Activated CD8-positive, alpha-beta memory T cell treated with anti-CD3 and anti-CD28 coated beads, Interleukin-2, amount 10 ng/mL, durations not matched to agents 7 days and 5 days (primary cell): ENCODE data around the gene BCL11B. TPM values are rescaled to one million over a fixed set of nuclear protein-coding genes. Genes with fewer than 3 reads are reported as not detected.
"Not testable (repeated sequence)": the region's sequence is repeated elsewhere in the genome, so short reads cannot be mapped to it uniquely, and the experiment has no call there.

ENCODE experiments used
- ATAC-seq: fragments of 150-1000 bp; cut with Tn5 transposase; one replicate; pipeline ENCODE4 v1.10.0; 2021; ENCODE audit warnings: moderate library complexity
- CTCF ChIA-PET: fragments of 350-600 bp; sonication (Branson Sonifier 250); formaldehyde crosslinking; loops from one replicate; lab custom pipeline; 2021; ENCODE audit warnings: antibody characterized with exemption; lab: Charles Lee
- DNase-seq: peaks from one replicate; pipeline ENCODE4 v3.0.0-alpha.2; 2020
- H3K27ac Mint-ChIP-seq: one replicate; pipeline ENCODE4 v1.8.0; 2021; ENCODE audit warnings: mild to moderate bottlenecking, mixed read lengths
- H3K27me3 Mint-ChIP-seq: one replicate; pipeline ENCODE4 v1.8.0; 2021; ENCODE audit warnings: mixed read lengths
- H3K36me3 Mint-ChIP-seq: one replicate; pipeline ENCODE4 v1.8.0; 2021; ENCODE audit warnings: mild to moderate bottlenecking, mixed read lengths
- H3K4me1 Mint-ChIP-seq: one replicate; pipeline ENCODE4 v1.8.0; 2021; ENCODE audit warnings: mixed read lengths
- H3K4me3 Mint-ChIP-seq: one replicate; pipeline ENCODE4 v1.8.0; 2021; ENCODE audit warnings: mild to moderate bottlenecking, moderate library complexity, mixed read lengths
- H3K9me3 Mint-ChIP-seq: one replicate; pipeline ENCODE4 v1.8.0; 2022; ENCODE audit warnings: low read depth, mixed read lengths
- total RNA-seq, 2 experiments: library from RNA; stranded (reverse); gene quantifications; one replicate each; pipeline ENCODE4 v1.2.3, GENCODE V29; 2021

The BCL11B gene
- total RNA-seq, 2 experiments from 2014 or later, result 53.0 to 66.2 TPM

GRCh38 chr14:99188731-99189191, 83.2 kb downstream of the BCL11B start:
- Mint-ChIP-seq H3K36me3 (peaks cover 27% of the 10 kb centered on the region), H3K9me3 (no peaks in the 10 kb centered on the region), H3K4me3 (peak overlapping the region; percentile 71), H3K27me3 (no peaks in the 10 kb centered on the region), H3K4me1 (peaks cover 88% of the 10 kb centered on the region), H3K27ac (peak overlapping the region; percentile 94)
- ATAC-seq (peak; percentile 38), DNase-seq (peak; percentile 71)
- CTCF ChIA-PET, result interaction anchor here (0.6 to 4.0 kb wide), 20 partner anchors 10 to 338 kb away, joined by 3 to 58 read pairs (median 4); partner anchors contain the start of gene BCL11B

GRCh38 chr14:99187858-99188257, 84.1 kb downstream of the BCL11B start:
- no peak for DNase-seq
- ATAC-seq, result peak; percentile 11
- H3K9me3 Mint-ChIP-seq, result no peaks in the 10 kb centered on the region

GRCh38 chr14:99186956-99187690, 84.9 kb downstream of the BCL11B start:
- no peaks in the 10 kb centered on the region for H3K9me3 Mint-ChIP-seq
- ATAC-seq (no peak), DNase-seq (no peak)
- H3K36me3 Mint-ChIP-seq, result peaks cover 32% of the 10 kb centered on the region
- CTCF ChIA-PET, result interaction anchor here (0.7 to 4.0 kb wide), 5 partner anchors 9 to 79 kb away, joined by 3 to 58 read pairs (median 11); no protein-coding TSS in a partner anchor
- H3K27me3 Mint-ChIP-seq, result no peaks in the 10 kb centered on the region
- H3K4me1 Mint-ChIP-seq, result peaks cover 90% of the 10 kb centered on the region
- peak overlapping the region; percentile 94 for H3K27ac Mint-ChIP-seq
- H3K4me3 Mint-ChIP-seq, result peak overlapping the region; percentile 69

More at GRCh38 chr14:99187858-99188257, 84.1 kb downstream of the BCL11B start:
- H3K4me1 Mint-ChIP-seq, result peaks cover 88% of the 10 kb centered on the region
- peak overlapping the region; percentile 94 for H3K27ac Mint-ChIP-seq
- H3K36me3 Mint-ChIP-seq, result peaks cover 32% of the 10 kb centered on the region
- CTCF ChIA-PET, result interaction anchor here (1.1 to 4.0 kb wide), 5 partner anchors 9 to 78 kb away, joined by 3 to 58 read pairs (median 11); no protein-coding TSS in a partner anchor
- H3K4me3 Mint-ChIP-seq, result peak overlapping the region; percentile 69
- no peaks in the 10 kb centered on the region for H3K27me3 Mint-ChIP-seq

- ATAC-seq, H3K27me3 Mint-ChIP-seq, DNase-seq, H3K9me3 Mint-ChIP-seq, H3K4me3 Mint-ChIP-seq: not testable (repeated sequence)
- H3K4me1 Mint-ChIP-seq, result peaks cover 93% of the 10 kb centered on the region
- CTCF ChIA-PET, result interaction anchor here (4.0 kb wide), 1 partner anchor 80 kb away, joined by 58 read pairs; no protein-coding TSS in a partner anchor
- H3K36me3 Mint-ChIP-seq, result peaks cover 33% of the 10 kb centered on the region
- peak overlapping the region; percentile 94 for H3K27ac Mint-ChIP-seq
Measured at GRCh38 chr14:99186336-99186735, 85.7 kb downstream of the BCL11B start.

GRCh38 chr14:99185436-99186068, 86.4 kb downstream of the BCL11B start:
- CTCF ChIA-PET, result no interaction called here
- ATAC-seq (no peak), DNase-seq (no peak)
- Mint-ChIP-seq H3K4me1 (peaks cover 93% of the 10 kb centered on the region), H3K9me3 (no peaks in the 10 kb centered on the region), H3K27ac (peak overlapping the region; percentile 94), H3K27me3 (no peaks in the 10 kb centered on the region), H3K36me3 (peaks cover 33% of the 10 kb centered on the region), H3K4me3 (no peak overlapping the region)

GRCh38 chr14:99183716-99184115, 88.3 kb downstream of the BCL11B start:
- Mint-ChIP-seq H3K4me3 (no peak overlapping the region), H3K27me3 (no peaks in the 10 kb centered on the region), H3K4me1 (peaks cover 90% of the 10 kb centered on the region), H3K36me3 (peaks cover 41% of the 10 kb centered on the region), H3K9me3 (no peaks in the 10 kb centered on the region), H3K27ac (peak overlapping the region; percentile 33)
- CTCF ChIA-PET, result no interaction called here
- no peak for ATAC-seq
- DNase-seq, result no peak

- ATAC-seq, result no peak
- no peak for DNase-seq
- Mint-ChIP-seq H3K4me1 (peaks cover 92% of the 10 kb centered on the region), H3K36me3 (peaks cover 45% of the 10 kb centered on the region), H3K9me3 (no peaks in the 10 kb centered on the region), H3K27ac (peak overlapping the region; percentile 33), H3K4me3 (no peak overlapping the region), H3K27me3 (no peaks in the 10 kb centered on the region)
- CTCF ChIA-PET, result interaction anchor here (1.4 kb wide), 1 partner anchor 9 kb away, joined by 4 read pairs; no protein-coding TSS in a partner anchor
Measured at GRCh38 chr14:99183311-99183710, 88.7 kb downstream of the BCL11B start.

- Mint-ChIP-seq H3K4me3 (no peak overlapping the region), H3K9me3 (no peaks in the 10 kb centered on the region), H3K36me3 (peaks cover 42% of the 10 kb centered on the region), H3K4me1 (peaks cover 90% of the 10 kb centered on the region), H3K27me3 (no peaks in the 10 kb centered on the region), H3K27ac (peak overlapping the region; percentile 12)
- CTCF ChIA-PET, result interaction anchor here (1.4 kb wide), 1 partner anchor 9 kb away, joined by 4 read pairs; no protein-coding TSS in a partner anchor
- ATAC-seq, result no peak
- no peak for DNase-seq
Measured at GRCh38 chr14:99182548-99183250, 89.3 kb downstream of the BCL11B start.

- H3K27ac Mint-ChIP-seq, result peak overlapping the region; percentile 48
- peaks cover 44% of the 10 kb centered on the region for H3K36me3 Mint-ChIP-seq
- H3K4me1 Mint-ChIP-seq, result peaks cover 82% of the 10 kb centered on the region
- no peaks in the 10 kb centered on the region for H3K9me3 Mint-ChIP-seq
- no peak overlapping the region for H3K4me3 Mint-ChIP-seq
- CTCF ChIA-PET, result interaction anchor here (1.4 kb wide), 1 partner anchor 10 kb away, joined by 4 read pairs; no protein-coding TSS in a partner anchor
- H3K27me3 Mint-ChIP-seq, result no peaks in the 10 kb centered on the region
- DNase-seq (no peak), ATAC-seq (no peak)
Measured at GRCh38 chr14:99181804-99182520, 90.0 kb downstream of the BCL11B start.

- CTCF ChIA-PET, result no interaction called here
Measured at GRCh38 chr14:99181241-99181640, 90.8 kb downstream of the BCL11B start.

GRCh38 chr14:99179946-99180345, 92.1 kb downstream of the BCL11B start:
- H3K27me3 Mint-ChIP-seq, result no peaks in the 10 kb centered on the region
- peak overlapping the region; percentile 37 for H3K27ac Mint-ChIP-seq
- H3K4me1 Mint-ChIP-seq, result peaks cover 65% of the 10 kb centered on the region
- ATAC-seq (no peak), DNase-seq (no peak)
- no peaks in the 10 kb centered on the region for H3K9me3 Mint-ChIP-seq
- no peak overlapping the region for H3K4me3 Mint-ChIP-seq
- H3K36me3 Mint-ChIP-seq, result peaks cover 52% of the 10 kb centered on the region
- CTCF ChIA-PET, result interaction anchor here (1.1 to 2.6 kb wide), 2 partner anchors 8 to 1040 kb away, joined by 4 to 11 read pairs; no protein-coding TSS in a partner anchor

More at GRCh38 chr14:99181241-99181640, 90.8 kb downstream of the BCL11B start:
- no peaks in the 10 kb centered on the region for H3K27me3 Mint-ChIP-seq
- no peak for ATAC-seq
- peaks cover 48% of the 10 kb centered on the region for H3K36me3 Mint-ChIP-seq
- peaks cover 75% of the 10 kb centered on the region for H3K4me1 Mint-ChIP-seq
- DNase-seq, result peak; percentile 39
- no peaks in the 10 kb centered on the region for H3K9me3 Mint-ChIP-seq
- peak overlapping the region; percentile 12 for H3K27ac Mint-ChIP-seq
- H3K4me3 Mint-ChIP-seq, result no peak overlapping the region

- Mint-ChIP-seq H3K27ac (peak overlapping the region; percentile 33), H3K4me1 (peaks cover 61% of the 10 kb centered on the region), H3K27me3 (no peaks in the 10 kb centered on the region), H3K9me3 (no peaks in the 10 kb centered on the region), H3K4me3 (no peak overlapping the region), H3K36me3 (peaks cover 50% of the 10 kb centered on the region)
- CTCF ChIA-PET, result interaction anchor here (0.6 to 2.6 kb wide), 3 partner anchors 9 to 1040 kb away, joined by 3 to 11 read pairs (median 4); no protein-coding TSS in a partner anchor
- DNase-seq, result no peak
- no peak for ATAC-seq
Measured at GRCh38 chr14:99179506-99179905, 92.5 kb downstream of the BCL11B start.
